Limb (tissue), 2 donors: ENCODE measurements around the gene SRGN.

Experiments used
- DNase-seq, 2 donors: peaks; one replicate each; pipeline ENCODE4 v3.0.0-alpha.2; 2016; ENCODE audit errors: extremely low spot score in 2 of 2

SRGN gene

GRCh38 chr10:69061305-69062161 lies 26.4 kb upstream of the SRGN start:
- DNase-seq = peak in 1 of 2 donors; percentile 14

DNA sequence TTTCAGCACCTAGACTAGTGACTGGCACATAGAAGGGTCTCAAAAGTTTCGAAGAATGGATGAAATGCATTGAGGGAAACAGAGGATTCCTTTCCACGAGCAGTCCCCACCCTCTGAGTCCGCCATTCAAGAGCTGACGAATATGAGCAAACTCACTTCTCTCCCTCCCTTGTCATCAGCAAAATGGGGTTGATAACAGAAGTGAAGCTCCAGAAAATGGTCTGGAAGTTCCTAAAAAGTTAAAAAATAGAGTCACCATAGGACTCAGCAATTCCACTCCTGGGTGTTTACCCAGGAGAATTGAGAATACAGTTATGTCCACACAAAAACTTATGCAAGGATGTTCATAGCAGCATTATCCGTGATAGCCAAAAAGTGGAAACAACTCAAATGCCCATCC lies 25.0 kb upstream of the SRGN start:
- no peak for DNase-seq

GRCh38 chr10:69064762-69065328 lies 23.1 kb upstream of the SRGN start:
- no peak for DNase-seq

DNA sequence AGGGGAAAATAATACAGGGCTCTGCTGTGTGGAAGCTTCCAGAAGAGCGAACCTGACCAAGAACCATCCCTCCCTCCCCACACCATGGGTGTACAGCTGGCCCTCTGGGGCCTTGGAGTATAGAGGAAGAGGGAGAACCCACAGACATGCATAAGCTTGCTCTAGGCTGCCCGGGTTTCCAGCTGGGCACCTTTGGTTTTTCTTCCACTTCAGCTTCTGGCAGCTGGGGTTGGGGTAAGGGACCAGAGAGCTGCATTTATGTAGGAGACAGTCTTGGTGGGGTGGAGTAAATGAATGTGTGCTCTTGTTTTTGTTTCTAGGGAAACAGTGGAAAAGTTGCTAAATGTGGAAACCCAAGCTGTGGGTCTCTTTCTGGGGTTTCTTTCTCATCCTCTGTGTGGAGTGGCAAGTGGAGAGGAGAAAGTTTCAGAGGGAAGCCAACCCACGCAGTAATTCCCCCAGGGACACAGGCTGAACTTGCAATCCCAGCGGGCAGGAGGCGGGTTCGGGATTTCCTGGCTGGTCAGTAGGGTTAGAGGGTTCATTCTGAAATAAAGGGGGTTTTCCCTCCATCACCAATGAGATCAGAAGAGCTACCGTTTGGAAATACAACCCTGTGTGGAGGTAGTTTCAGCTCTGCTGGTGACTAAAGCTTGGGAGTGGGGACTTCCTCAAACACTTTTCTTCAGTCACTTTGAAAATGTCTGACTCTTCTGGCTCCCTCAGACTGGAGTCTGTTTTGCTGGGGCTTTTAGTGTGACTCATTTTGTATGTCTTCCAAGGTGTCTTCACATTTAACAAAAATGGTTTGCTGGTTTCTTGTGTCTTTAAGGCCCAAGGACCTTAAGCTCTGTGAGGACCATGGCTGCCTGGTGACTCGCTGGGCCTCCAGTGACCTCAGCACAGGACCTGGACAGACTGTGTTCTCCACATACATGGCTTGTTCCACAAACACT lies 22.2 kb upstream of the SRGN start:
- DNase-seq = no peak

- DNase-seq = no peak
These were observed 20.7 kb upstream of the SRGN start for GRCh38 chr10:69067189-69067588.

GRCh38 chr10:69068549-69068948 lies 19.4 kb upstream of the SRGN start:
- DNase-seq = no peak

DNA sequence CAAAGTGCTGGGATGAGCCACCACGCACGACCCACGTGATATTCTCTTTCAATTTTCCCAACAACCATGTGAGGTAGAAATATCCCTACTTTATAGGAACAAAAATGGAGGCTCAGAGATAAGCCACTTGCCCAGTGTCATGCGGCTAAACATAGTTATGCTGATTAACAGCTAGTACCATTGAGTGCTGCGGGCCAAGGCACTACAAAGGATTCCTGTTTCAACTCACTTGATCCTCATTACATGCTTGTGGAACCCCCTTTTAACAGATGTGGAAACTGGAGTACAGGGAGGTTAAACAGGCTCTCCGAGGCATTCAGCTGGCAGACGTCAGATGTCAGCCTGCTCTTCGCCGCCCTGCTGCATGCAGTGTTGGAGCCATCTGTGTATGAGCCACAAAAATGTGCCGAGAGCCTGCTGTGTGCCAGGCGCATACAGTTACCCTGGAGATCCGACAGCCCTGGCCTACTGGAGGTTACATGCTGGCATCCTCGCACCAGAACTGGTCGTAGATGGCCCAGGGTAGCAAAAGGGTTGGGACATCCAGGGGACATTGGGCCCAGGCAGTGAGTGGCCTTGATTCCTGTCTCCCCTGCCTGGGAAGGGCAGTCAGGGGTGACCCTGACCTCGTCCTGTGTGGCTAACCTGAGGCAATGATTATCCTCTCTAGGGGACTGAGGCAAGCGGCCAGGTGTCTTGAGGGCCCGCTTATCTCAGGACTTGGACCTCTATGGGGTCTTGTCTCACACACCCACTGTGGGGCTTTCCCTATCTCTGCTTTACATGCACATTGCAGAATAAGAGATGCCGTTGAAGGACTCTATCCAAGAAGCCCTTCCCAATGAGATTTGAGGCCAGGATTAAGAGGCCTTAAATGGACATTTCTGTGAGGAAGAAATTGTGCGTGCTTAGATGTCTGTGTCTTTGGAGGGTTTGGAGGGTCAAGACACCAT lies 18.5 kb upstream of the SRGN start:
- DNase-seq = peak; percentile 19 to 43

GRCh38 chr10:69070951-69071350 lies 17.0 kb upstream of the SRGN start:
- DNase-seq = no peak

- no peak for DNase-seq
These were observed 16.3 kb upstream of the SRGN start for GRCh38 chr10:69071610-69072009.

DNA sequence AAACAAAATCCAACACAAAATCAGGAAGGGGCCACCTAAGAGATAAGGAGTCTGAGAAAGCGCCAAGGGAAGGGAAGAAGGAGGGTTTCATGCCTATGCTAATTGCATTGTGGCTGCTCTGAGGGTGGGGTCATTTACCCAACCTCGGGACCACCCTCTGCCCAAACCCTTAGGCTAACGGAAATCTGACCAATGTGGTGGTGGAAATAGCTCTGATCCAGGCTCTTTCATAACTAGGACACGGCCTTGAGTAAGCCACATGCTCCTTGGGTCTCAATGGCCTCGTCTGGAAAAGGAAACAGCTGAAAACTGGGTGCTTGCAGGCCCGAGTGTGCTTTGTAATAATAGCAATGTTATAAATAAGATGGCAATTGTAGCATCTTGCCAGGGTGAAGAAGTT lies 14.9 kb upstream of the SRGN start:
- no peak for DNase-seq

DNA sequence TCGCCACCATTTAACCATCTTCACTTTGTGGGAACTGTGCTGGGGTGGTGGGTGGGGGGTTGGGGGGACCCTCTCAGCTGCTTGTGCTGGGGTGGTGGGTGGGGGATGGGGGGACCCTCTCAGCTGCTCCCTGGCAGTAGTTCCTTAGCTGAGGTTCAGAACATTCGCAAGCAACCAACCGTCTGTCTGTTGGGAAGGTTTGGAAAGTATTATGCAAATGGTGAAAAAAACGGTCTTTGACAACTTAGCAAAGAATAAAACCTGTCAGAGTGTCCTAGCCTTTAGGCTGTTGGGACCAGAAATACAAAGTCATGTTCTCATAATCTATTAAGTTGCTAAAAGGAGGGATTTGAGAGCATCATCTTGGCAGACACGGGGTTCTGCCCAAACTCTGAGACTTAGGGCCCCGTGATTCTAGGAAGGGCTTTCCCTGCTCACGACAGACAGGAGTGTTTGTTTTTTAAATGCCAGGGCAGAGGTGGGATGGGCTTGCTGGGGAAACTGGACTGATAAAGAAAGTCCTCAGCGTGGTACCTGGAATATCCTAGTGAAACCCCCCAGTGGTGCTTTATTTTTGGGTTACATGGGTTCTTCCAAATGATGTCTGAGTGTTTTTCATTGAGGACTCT lies 14.1 kb upstream of the SRGN start:
- DNase-seq = no peak

GRCh38 chr10:69074532-69074931 lies 13.4 kb upstream of the SRGN start:
- no peak for DNase-seq

DNA sequence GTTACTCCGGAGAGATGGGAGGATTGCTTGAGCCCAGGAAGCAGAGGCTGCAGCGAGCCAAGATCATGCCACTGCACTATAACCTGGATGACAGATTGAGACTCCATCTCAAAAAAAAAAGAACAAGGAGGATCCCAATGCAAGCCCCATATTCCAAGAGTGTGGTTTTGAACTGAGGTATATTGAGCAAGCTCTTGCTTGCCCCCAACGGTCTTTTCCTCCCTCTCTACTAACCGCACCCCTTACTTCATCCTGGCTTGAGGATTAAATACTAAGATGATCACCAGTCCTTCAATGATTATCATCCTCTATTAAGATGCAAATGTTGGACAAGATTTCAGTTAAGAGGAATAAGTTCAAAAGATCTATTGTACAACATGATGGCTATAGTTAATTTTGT lies 12.5 kb upstream of the SRGN start:
- DNase-seq = no peak

GRCh38 chr10:69078311-69078710 lies 9.6 kb upstream of the SRGN start:
- no peak for DNase-seq

DNA sequence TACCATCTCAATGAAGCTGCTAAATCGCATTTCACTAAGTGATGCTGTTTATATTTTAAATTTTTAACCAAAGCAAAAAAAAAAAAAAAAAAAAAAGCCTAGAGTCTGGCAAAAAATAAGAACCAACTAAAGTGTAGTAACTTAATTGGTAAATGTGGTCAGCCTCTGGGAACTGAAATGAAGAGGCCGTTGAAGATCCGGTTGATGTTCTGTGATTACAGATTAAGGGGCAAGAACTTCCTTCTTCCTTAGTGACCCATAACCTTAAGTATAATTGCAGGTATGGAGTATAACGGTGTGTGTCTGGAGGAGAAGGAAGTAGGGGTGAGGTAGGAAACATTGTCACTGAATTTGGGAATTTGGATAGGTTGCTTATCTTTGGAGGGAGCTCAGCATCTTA lies 7.7 kb upstream of the SRGN start:
- no peak for DNase-seq

GRCh38 chr10:69086001-69086509 lies 1.8 kb upstream of the SRGN start:
- no peak for DNase-seq

- DNase-seq = no peak
These were observed 517 bp downstream of the SRGN start for GRCh38 chr10:69088471-69088769.

DNA sequence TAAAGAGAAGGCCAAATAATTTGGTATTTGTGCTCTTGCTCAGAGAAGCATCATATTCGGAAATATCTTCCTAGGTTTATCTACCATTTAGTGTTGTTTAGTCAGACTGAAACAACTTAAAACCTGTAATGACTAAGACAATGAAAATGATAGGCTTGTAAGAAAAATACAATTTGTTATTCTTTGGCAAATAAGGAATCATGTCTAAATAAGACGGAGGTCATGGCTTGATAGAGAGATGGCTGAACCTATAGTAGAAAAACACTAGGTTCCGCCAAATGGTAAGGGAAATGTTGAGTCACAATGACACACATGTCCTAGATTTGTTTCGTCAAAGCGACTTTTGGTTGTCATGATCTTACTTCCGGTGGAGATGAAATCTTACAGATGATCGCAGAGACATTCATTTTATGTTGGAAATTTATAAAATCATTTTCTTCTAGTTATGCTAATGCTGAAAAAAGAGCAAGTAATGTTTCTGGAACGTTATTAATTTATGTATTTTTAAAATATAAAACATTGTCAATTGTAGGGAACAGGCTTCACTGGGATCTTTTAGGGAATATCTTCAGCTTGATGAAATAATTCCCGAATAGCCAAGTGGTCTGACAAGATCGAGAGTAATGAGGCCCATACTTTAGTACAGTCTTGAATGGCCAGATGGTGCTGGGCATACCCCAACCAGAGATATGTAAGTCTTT lies 1.0 kb downstream of the SRGN start:
- DNase-seq = no peak

DNA sequence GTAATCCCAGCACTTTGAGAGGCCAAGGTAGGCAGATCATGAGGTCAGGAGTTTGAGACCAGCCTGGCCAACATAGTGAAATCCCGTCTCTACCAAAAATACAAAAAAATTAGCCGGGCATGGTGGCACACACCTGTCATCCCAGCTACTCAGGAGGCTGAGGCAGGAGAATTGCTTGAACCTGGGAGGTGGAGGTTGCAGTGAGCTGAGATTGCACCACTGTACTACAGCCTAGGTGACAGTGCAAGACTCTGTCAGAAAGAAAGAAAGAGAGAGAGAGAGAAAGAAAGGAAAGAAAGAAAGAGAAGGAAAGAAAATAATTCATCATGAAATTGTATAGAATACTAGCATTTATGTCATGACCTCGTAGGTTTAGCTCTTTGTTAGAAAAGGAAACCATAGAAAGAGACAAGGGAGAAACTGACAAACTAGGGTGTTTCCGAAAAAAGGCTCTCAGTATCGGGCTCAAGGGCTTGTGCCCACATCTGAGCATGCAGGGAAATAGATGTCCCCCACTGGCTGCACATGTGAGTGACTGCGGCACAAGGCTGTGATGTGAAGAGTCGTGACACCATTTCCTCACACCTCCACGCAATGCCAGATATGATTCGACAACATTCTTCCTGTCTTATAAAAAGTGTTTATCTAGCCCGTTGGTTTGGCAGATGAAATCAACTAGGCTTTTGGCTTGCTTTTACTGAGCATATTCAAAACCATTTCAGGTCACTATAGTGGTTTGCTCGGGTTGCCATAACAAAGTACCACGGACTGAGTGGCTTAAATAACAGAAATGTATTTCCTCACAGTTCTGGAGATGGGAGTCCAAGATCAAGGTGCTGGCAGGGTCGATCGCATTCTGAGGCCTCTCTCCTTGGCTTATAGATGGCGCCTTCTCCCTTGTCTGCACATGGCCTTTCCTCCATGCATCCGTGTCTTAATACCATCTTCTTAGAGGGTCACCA lies 2.0 kb downstream of the SRGN start:
- no peak for DNase-seq
